Esophagus mucosa (tissue), 1 donor: ENCODE data around the gene ADH5. TPM values are rescaled to one million over a fixed set of nuclear protein-coding genes. Genes with fewer than 3 reads are reported as not detected.
"Not testable (repeated sequence)": the region's sequence is repeated elsewhere in the genome, so short reads cannot be mapped to it uniquely, and the experiment has no call there.

Experiments used
- ATAC-seq: fragments of 200-7000 bp; cut with Tn5 transposase; one replicate; pipeline ENCODE4 v1.9.1; 2020
- total RNA-seq: library from RNA; stranded (reverse); gene quantifications from one replicate; pipeline ENCODE4 v1.2.4, GENCODE V29; 2023
- donor health status: DM: yes; HTN: yes; CAD: no.

The ADH5 gene
- total RNA-seq, 1 donor from 2014 or later, result 90.8 TPM

GRCh38 chr4:99082192-99082591 lies 6.4 kb downstream of the ADH5 start:
- no peak for ATAC-seq

GRCh38 chr4:99080869-99081268 lies 7.7 kb downstream of the ADH5 start:
- ATAC-seq, result not testable (repeated sequence)

GRCh38 chr4:99079625-99080295 lies 8.8 kb downstream of the ADH5 start:
- ATAC-seq, result no peak

GRCh38 chr4:99078931-99079624 lies 9.5 kb downstream of the ADH5 start:
- no peak for ATAC-seq

- ATAC-seq, result no peak
Observed at GRCh38 chr4:99078336-99078735, 10.3 kb downstream of the ADH5 start.

GRCh38 chr4:99077177-99077576 lies 11.4 kb downstream of the ADH5 start:
- no peak for ATAC-seq

- ATAC-seq, result no peak
Observed at GRCh38 chr4:99076292-99076976, 12.2 kb downstream of the ADH5 start.

GRCh38 chr4:99074816-99075215 lies 13.8 kb downstream of the ADH5 start:
- no peak for ATAC-seq

- ATAC-seq, result no peak
Observed at GRCh38 chr4:99071159-99071558, 17.4 kb downstream of the ADH5 start.

GRCh38 chr4:99067617-99068016 lies 21.0 kb downstream of the ADH5 start:
- ATAC-seq, result no peak

- not testable (repeated sequence) for ATAC-seq
Observed at GRCh38 chr4:99065521-99065920, 23.1 kb downstream of the ADH5 start.

- no peak for ATAC-seq
Observed at GRCh38 chr4:99062120-99062519, 26.5 kb downstream of the ADH5 start.

- no peak for ATAC-seq
Observed at GRCh38 chr4:99061048-99061700, 27.4 kb downstream of the ADH5 start.

- no peak for ATAC-seq
Observed at GRCh38 chr4:99059550-99059949, 29.0 kb downstream of the ADH5 start.

GRCh38 chr4:99058228-99058627 lies 30.4 kb downstream of the ADH5 start:
- no peak for ATAC-seq

GRCh38 chr4:99054428-99054994 lies 34.1 kb downstream of the ADH5 start:
- no peak for ATAC-seq

GRCh38 chr4:99052902-99053301 lies 35.7 kb downstream of the ADH5 start:
- ATAC-seq, result no peak

- ATAC-seq, result peak; percentile 17
Observed at GRCh38 chr4:99047710-99048109, 40.9 kb downstream of the ADH5 start.

- ATAC-seq, result no peak
Observed at GRCh38 chr4:99043346-99043745, 45.2 kb downstream of the ADH5 start.

GRCh38 chr4:99038213-99038612 lies 50.4 kb downstream of the ADH5 start:
- ATAC-seq, result no peak

- ATAC-seq, result no peak
Observed at GRCh38 chr4:99033956-99034355, 54.6 kb downstream of the ADH5 start.

- ATAC-seq, result no peak
Observed at GRCh38 chr4:99029852-99030251, 58.7 kb downstream of the ADH5 start.
